Kidney (tissue), 14 donors: ENCODE results near the gene VENTX. TPM values are rescaled to one million over a fixed set of nuclear protein-coding genes. Genes with fewer than 3 reads are reported as not detected.

Experiments used
- DNase-seq, 5 donors: peaks; one replicate each; pipeline ENCODE4 v3.0.0-alpha.2; 2013 to 2020
- FAIRE-seq: peaks from 2 replicates; lab custom pipeline; 2012; peaks lifted over from hg19 to GRCh38; lab: Jason Lieb, UNC
- H3K27ac ChIP-seq, 2 donors: one replicate each; pipeline ENCODE4 v1.7.0; 2013; ENCODE audit warnings: low read depth in 2 of 2, low read length in 2 of 2, inconsistent platforms in 1 of 2
- H3K27me3 ChIP-seq: one replicate; pipeline ENCODE4 v1.7.1; 2013; ENCODE audit warnings: low read length, inconsistent platforms; ENCODE audit not compliant: control insufficient read depth, insufficient read depth
- H3K36me3 ChIP-seq, 3 donors: one replicate each; pipeline versions ENCODE4 v1.7.0 to v1.7.1; 2013; ENCODE audit warnings: low read length in 3 of 3, control low read depth in 1 of 3, inconsistent platforms in 1 of 3; ENCODE audit not compliant: insufficient read depth in 3 of 3, control insufficient read depth in 2 of 3
- H3K4me1 ChIP-seq, 3 donors: one replicate each; pipeline versions ENCODE4 v1.7.0 to v1.7.1; 2013; ENCODE audit warnings: low read length in 3 of 3, inconsistent platforms in 1 of 3, low read depth in 1 of 3; ENCODE audit not compliant: control insufficient read depth in 2 of 3, insufficient read depth in 2 of 3
- H3K4me3 ChIP-seq, 3 donors: one replicate each; pipeline versions ENCODE4 v1.7.0 to v1.8.1; 2013; ENCODE audit warnings: low read length in 3 of 3, control low read depth in 1 of 3, inconsistent platforms in 1 of 3
- H3K9ac ChIP-seq, 3 donors: one replicate each; pipeline versions ENCODE4 v1.7.0 to v1.7.1; 2013; ENCODE audit warnings: low read length in 3 of 3, control low read depth in 1 of 3, inconsistent platforms in 1 of 3
- H3K9me3 ChIP-seq, 3 donors: one replicate each; pipeline versions ENCODE4 v1.7.0 to v1.7.1; 2013; ENCODE audit warnings: low read length in 3 of 3, control low read depth in 1 of 3, inconsistent platforms in 1 of 3; ENCODE audit not compliant: control insufficient read depth in 2 of 3, insufficient read depth in 1 of 3
- CTCF ChIP-seq: IDR thresholded peaks from 3 replicates; pipeline ENCODE4 v1.5.1; 2012; ENCODE audit warnings: mild to moderate bottlenecking, moderate library complexity, borderline replicate concordance; ENCODE audit not compliant: insufficient read depth; ENCODE audit errors: extremely low read depth
- intact Hi-C: fragments of 100-400 bp; cut with DNase I; formaldehyde crosslinking; loops from one replicate; pipeline ENCODE4 v1.11.1; 2022
- polyA plus RNA-seq: library from polyadenylated mRNA; stranded (reverse); fragments of 350-450 nt; fragmentation: Illumina TruSeq; extraction: RNeasy Lipid Tissue Mini Kit (QIAGEN cat#74804); gene quantifications from one replicate; pipeline ENCODE4 v1.2.3, GENCODE V29; 2014; ENCODE audit warnings: low read depth, low replicate concordance; ENCODE audit not compliant: insufficient read depth
- total RNA-seq: library from RNA; stranded (reverse); fragmentation: NEBNext Ultra II Directional; extraction: Animal tissue kit (Norgen Biotek cat#: 25700); gene quantifications from one replicate; pipeline ENCODE4 v1.2.1, GENCODE V29; 2021
- donor health status: control.
- donor health status: control.
- donor health status: control.
- donor health status: control.
- donor health status: control.
- donor health status: DM: yes; HTN: yes; CAD: no.
- donor health status: Normal renal cell carcinoma (clear cell type).

VENTX gene
- total and polyA plus RNA-seq, 2 donors from 2014 or later: 0.39 to 3.3 TPM

GRCh38 chr10:133249975-133250754 is 12.5 kb downstream of the VENTX start:
- intact Hi-C loops: no loop called here

GRCh38 chr10:133251388-133252222 is 13.9 kb downstream of the VENTX start:
- intact Hi-C loops: no loop called here
- DNase-seq (no peak), FAIRE-seq (no peak)
- no peak for TF ChIP-seq CTCF
- H3K27ac ChIP-seq: no peak overlapping the region
- no peaks in the 10 kb centered on the region for H3K27me3 ChIP-seq
- H3K9ac ChIP-seq: no peak overlapping the region
- H3K36me3 ChIP-seq: no peaks in the 10 kb centered on the region
- no peak overlapping the region for H3K4me3 ChIP-seq
- no peaks in the 10 kb centered on the region for H3K9me3 ChIP-seq
- H3K4me1 ChIP-seq: no peaks in the 10 kb centered on the region

More at GRCh38 chr10:133249975-133250754, 12.5 kb downstream of the VENTX start:
- Histone ChIP-seq H3K27ac (no peak overlapping the region), H3K4me3 (no peak overlapping the region), H3K27me3 (peaks cover 3% of the 10 kb centered on the region), H3K36me3 (no peaks in the 10 kb centered on the region), H3K4me1 (no peaks in the 10 kb centered on the region), H3K9ac (no peak overlapping the region), H3K9me3 (no peaks in the 10 kb centered on the region)
- DNase-seq (no peak), FAIRE-seq (no peak)
- no peak for TF ChIP-seq CTCF

GRCh38 chr10:133252223-133252552 is 14.5 kb downstream of the VENTX start:
- Histone ChIP-seq H3K4me3 (no peak overlapping the region), H3K9me3 (no peaks in the 10 kb centered on the region), H3K27me3 (no peaks in the 10 kb centered on the region), H3K9ac (no peak overlapping the region), H3K4me1 (peaks cover 0 to 1% (median 0%) of the 10 kb centered on the region in 3 donors), H3K27ac (no peak overlapping the region), H3K36me3 (no peaks in the 10 kb centered on the region)
- no peak for TF ChIP-seq CTCF
- intact Hi-C loops: no loop called here
- FAIRE-seq (no peak), DNase-seq (no peak)
